Left lobe of liver (tissue), 2 donors: ENCODE data around the gene PTPRT. TPM values are rescaled to one million over a fixed set of nuclear protein-coding genes. Genes with fewer than 3 reads are reported as not detected.

Source experiments
- ATAC-seq: fragments of 200-7000 bp; cut with Tn5 transposase; one replicate; pipeline ENCODE4 v1.9.1; 2020; ENCODE audit warnings: mild to moderate bottlenecking, moderate library complexity
- DNase-seq: peaks from one replicate; pipeline ENCODE4 v3.0.0-alpha.2; 2020; ENCODE audit warnings: low spot score
- total RNA-seq: library from RNA; stranded (reverse); gene quantifications from one replicate; pipeline ENCODE4 v1.2.1, GENCODE V29; 2021
- donor health status: DM: no; HTN: no; CAD: no; lungs with moderate emphysema.
- donor health status: DM: no; HTN: yes; CAD: no.

The PTPRT gene
- total RNA-seq, 1 donor from 2014 or later = 0.88 TPM

- DNase-seq = no peak
Observed at GRCh38 chr20:43124241-43124640, 65.5 kb downstream of the PTPRT start.

GRCh38 chr20:43123180-43123579 lies 66.5 kb downstream of the PTPRT start:
- no peak for DNase-seq
- no peak for ATAC-seq

More at GRCh38 chr20:43124241-43124640, 65.5 kb downstream of the PTPRT start:
- no peak for ATAC-seq

- DNase-seq = no peak
- no peak for ATAC-seq
Observed at GRCh38 chr20:43119720-43120119, 70.0 kb downstream of the PTPRT start.

- ATAC-seq = no peak
- no peak for DNase-seq
Observed at GRCh38 chr20:43102394-43102793, 87.3 kb downstream of the PTPRT start.

GRCh38 chr20:43096931-43097260 lies 92.8 kb downstream of the PTPRT start:
- no peak for ATAC-seq

GRCh38 chr20:43096126-43096930 lies 93.4 kb downstream of the PTPRT start:
- no peak for ATAC-seq
- no peak for DNase-seq

More at GRCh38 chr20:43096931-43097260, 92.8 kb downstream of the PTPRT start:
- DNase-seq = no peak

- DNase-seq = no peak
- ATAC-seq = no peak
Observed at GRCh38 chr20:43095034-43095433, 94.7 kb downstream of the PTPRT start.

- DNase-seq (no peak), ATAC-seq (no peak)
Observed at GRCh38 chr20:43092386-43093088, 97.2 kb downstream of the PTPRT start.

GRCh38 chr20:43068482-43068881 lies 121.2 kb downstream of the PTPRT start:
- ATAC-seq = no peak
- DNase-seq = no peak

GRCh38 chr20:43066125-43066524 lies 123.6 kb downstream of the PTPRT start:
- DNase-seq (no peak), ATAC-seq (peak; percentile 37)

- ATAC-seq = peak; percentile 48
- DNase-seq = no peak
Observed at GRCh38 chr20:43065299-43065698, 124.4 kb downstream of the PTPRT start.

GRCh38 chr20:43058077-43058476 lies 131.6 kb downstream of the PTPRT start:
- DNase-seq (no peak), ATAC-seq (no peak)

GRCh38 chr20:43057317-43057716 lies 132.4 kb downstream of the PTPRT start:
- DNase-seq (no peak), ATAC-seq (no peak)

GRCh38 chr20:43055181-43055884 lies 134.4 kb downstream of the PTPRT start:
- no peak for ATAC-seq

GRCh38 chr20:43052532-43052931 lies 137.2 kb downstream of the PTPRT start:
- ATAC-seq (no peak), DNase-seq (no peak)

More at GRCh38 chr20:43055181-43055884, 134.4 kb downstream of the PTPRT start:
- DNase-seq = no peak

GRCh38 chr20:43046966-43047365 lies 142.7 kb downstream of the PTPRT start:
- ATAC-seq (no peak), DNase-seq (no peak)

GRCh38 chr20:43043887-43044286 lies 145.8 kb downstream of the PTPRT start:
- DNase-seq = no peak
- ATAC-seq = no peak

GRCh38 chr20:43040427-43040826 lies 149.3 kb downstream of the PTPRT start:
- no peak for ATAC-seq
- no peak for DNase-seq

GRCh38 chr20:43037605-43038309 lies 151.9 kb downstream of the PTPRT start:
- DNase-seq = no peak
- no peak for ATAC-seq

- DNase-seq = no peak
Observed at GRCh38 chr20:43034981-43035724, 154.6 kb downstream of the PTPRT start.

More at GRCh38 chr20:43034981-43035724, 154.6 kb downstream of the PTPRT start:
- ATAC-seq = no peak
